WTC11 (cell line): Measurements from ENCODE around the gene CTNND1. TPM values are rescaled to one million over a fixed set of nuclear protein-coding genes. Genes with fewer than 3 reads are reported as not detected.

Experiments
- ATAC-seq: fragments of 200-7000 bp; cut with Tn5 transposase; 2 replicates; pipeline ENCODE4 v1.10.0; 2021; ENCODE audit warnings: mild to moderate bottlenecking, moderate library complexity
- CTCF ChIA-PET: fragments of 300-600 bp; sonication (Branson Sonifier 250); formaldehyde crosslinking; loops from one replicate; lab custom pipeline; 2021; ENCODE audit warnings: antibody characterized with exemption; lab: Charles Lee
- POLR2A ChIA-PET: fragments of 350-600 bp; sonication (Branson Sonifier 250); formaldehyde crosslinking; loops from one replicate; lab custom pipeline; 2021; ENCODE audit warnings: antibody characterized with exemption; lab: Charles Lee
- DNase-seq: peaks from one replicate; pipeline ENCODE4 v3.0.0; 2021; ENCODE audit warnings: low spot score
- H3K27ac Mint-ChIP-seq: 2 replicates; pipeline ENCODE4 v1.8.0; 2021; ENCODE audit warnings: mixed read lengths
- H3K27me3 Mint-ChIP-seq: 2 replicates; pipeline ENCODE4 v1.8.0; 2021; ENCODE audit warnings: low read depth, mild to moderate bottlenecking, moderate library complexity, mixed read lengths
- H3K36me3 Mint-ChIP-seq: 2 replicates; pipeline ENCODE4 v1.8.0; 2021; ENCODE audit warnings: mixed read lengths
- H3K4me1 Mint-ChIP-seq: 2 replicates; pipeline ENCODE4 v1.8.0; 2022; ENCODE audit warnings: mixed read lengths
- H3K4me3 Mint-ChIP-seq: 2 replicates; pipeline ENCODE4 v1.8.0; 2021; ENCODE audit warnings: mild to moderate bottlenecking, moderate library complexity, mixed read lengths
- H3K9me3 Mint-ChIP-seq: 2 replicates; pipeline ENCODE4 v1.8.0; 2021; ENCODE audit warnings: mixed read lengths
- ATF6 ChIP-seq: sonication (generic); formaldehyde crosslinking; IDR thresholded peaks from 2 replicates; pipeline ENCODE4 v1.8.1; 2023; ENCODE audit warnings: mild to moderate bottlenecking, missing genetic modification reagents
- EMX1 ChIP-seq: fragments of 250-450 bp; sonication (Bioruptor Pico); IDR thresholded peaks from 2 replicates; pipeline ENCODE4 v1.8.0; 2021; ENCODE audit warnings: mild to moderate bottlenecking
- ETV6 ChIP-seq: sonication (generic); formaldehyde crosslinking; IDR thresholded peaks from 2 replicates; pipeline ENCODE4 v1.8.1; 2022; ENCODE audit warnings: mild to moderate bottlenecking, missing genetic modification reagents
- FOXP1 ChIP-seq: sonication (generic); formaldehyde crosslinking; IDR thresholded peaks from 2 replicates; pipeline ENCODE4 v1.8.0; 2022; ENCODE audit warnings: missing genetic modification reagents, mild to moderate bottlenecking, moderate library complexity, borderline replicate concordance
- GTF2I ChIP-seq: fragments of 250-450 bp; sonication (Bioruptor Pico); conservative IDR thresholded peaks from 2 replicates; pipeline ENCODE4 v1.4.0; 2021; ENCODE audit warnings: mild to moderate bottlenecking
- JAZF1 ChIP-seq: fragments of 250-450 bp; sonication (Bioruptor Pico); IDR thresholded peaks from 2 replicates; pipeline ENCODE4 v1.9.0; 2021; ENCODE audit warnings: moderate library complexity, mild to moderate bottlenecking, inconsistent platforms
- NR2C2 ChIP-seq: sonication (generic); formaldehyde crosslinking; IDR thresholded peaks from 2 replicates; pipeline ENCODE4 v1.8.0; 2022; ENCODE audit warnings: mild to moderate bottlenecking, missing genetic modification reagents
- NR3C1 ChIP-seq: sonication (generic); formaldehyde crosslinking; conservative IDR thresholded peaks from 2 replicates; pipeline ENCODE4 v1.8.1; 2023; ENCODE audit warnings: low read depth, mild to moderate bottlenecking, missing genetic modification reagents
- OVOL2 ChIP-seq: fragments of 250-450 bp; sonication (Bioruptor Pico); IDR thresholded peaks from 2 replicates; pipeline ENCODE4 v1.9.0; 2021; ENCODE audit warnings: mild to moderate bottlenecking, borderline replicate concordance
- PRRX2 ChIP-seq: fragments of 250-450 bp; sonication (Bioruptor Pico); IDR thresholded peaks from 2 replicates; pipeline ENCODE4 v1.8.0; 2021; ENCODE audit warnings: mild to moderate bottlenecking
- TEAD1 ChIP-seq: sonication (generic); formaldehyde crosslinking; IDR thresholded peaks from 2 replicates; pipeline ENCODE4 v1.8.0; 2022; ENCODE audit warnings: mild to moderate bottlenecking, missing genetic modification reagents
- ZSCAN18 ChIP-seq: fragments of 250-450 bp; sonication (Bioruptor Pico); IDR thresholded peaks from 2 replicates; pipeline ENCODE4 v2.1.2; 2022; ENCODE audit warnings: mild to moderate bottlenecking, moderate library complexity
- total RNA-seq: library from RNA; stranded (reverse); gene quantifications from 3 replicates; pipeline ENCODE4 v1.2.3, GENCODE V29; 2021
- TF ChIP-seq, protein P1 (sequence below): fragments of 200-600 bp; IDR thresholded peaks from 2 replicates; pipeline ENCODE4 v1.8.0; 2022; ENCODE audit warnings: antibody characterized with exemption
- TF ChIP-seq, protein P2 (sequence below): sonication (generic); formaldehyde crosslinking; IDR thresholded peaks from 2 replicates; pipeline ENCODE4 v1.8.0; 2023; ENCODE audit warnings: mild to moderate bottlenecking, missing genetic modification reagents
- TF ChIP-seq, protein P3 (sequence below): fragments of 250-450 bp; sonication (Bioruptor Pico); IDR thresholded peaks from 2 replicates; pipeline ENCODE4 v1.8.0; 2021; ENCODE audit warnings: mild to moderate bottlenecking
- TF ChIP-seq, protein P4 (sequence below): sonication (generic); formaldehyde crosslinking; IDR thresholded peaks from 2 replicates; pipeline ENCODE4 v1.8.1; 2022; ENCODE audit warnings: low read depth, mild to moderate bottlenecking, moderate library complexity, missing genetic modification reagents, borderline replicate concordance

Gene CTNND1
- total RNA-seq, 1 experiment from 2014 or later, result 165 TPM

GRCh38 chr11:57779276-57779675, 17.7 kb downstream of the CTNND1 start (continued):
- TF ChIP-seq JAZF1 (CRISPR knock-in tag) (no peak), ETV6 (CRISPR knock-in tag) (no peak)

- Mint-ChIP-seq H3K9me3 (no peaks in the 10 kb centered on the region), H3K4me3 (peak overlapping the region; percentile 60), H3K4me1 (peaks cover 80% of the 10 kb centered on the region), H3K36me3 (no peaks in the 10 kb centered on the region; the same call in 1 of the 2 replicates), H3K27ac (peak overlapping the region; percentile 99), H3K27me3 (no peaks in the 10 kb centered on the region)
- TF ChIP-seq, protein P1, sequence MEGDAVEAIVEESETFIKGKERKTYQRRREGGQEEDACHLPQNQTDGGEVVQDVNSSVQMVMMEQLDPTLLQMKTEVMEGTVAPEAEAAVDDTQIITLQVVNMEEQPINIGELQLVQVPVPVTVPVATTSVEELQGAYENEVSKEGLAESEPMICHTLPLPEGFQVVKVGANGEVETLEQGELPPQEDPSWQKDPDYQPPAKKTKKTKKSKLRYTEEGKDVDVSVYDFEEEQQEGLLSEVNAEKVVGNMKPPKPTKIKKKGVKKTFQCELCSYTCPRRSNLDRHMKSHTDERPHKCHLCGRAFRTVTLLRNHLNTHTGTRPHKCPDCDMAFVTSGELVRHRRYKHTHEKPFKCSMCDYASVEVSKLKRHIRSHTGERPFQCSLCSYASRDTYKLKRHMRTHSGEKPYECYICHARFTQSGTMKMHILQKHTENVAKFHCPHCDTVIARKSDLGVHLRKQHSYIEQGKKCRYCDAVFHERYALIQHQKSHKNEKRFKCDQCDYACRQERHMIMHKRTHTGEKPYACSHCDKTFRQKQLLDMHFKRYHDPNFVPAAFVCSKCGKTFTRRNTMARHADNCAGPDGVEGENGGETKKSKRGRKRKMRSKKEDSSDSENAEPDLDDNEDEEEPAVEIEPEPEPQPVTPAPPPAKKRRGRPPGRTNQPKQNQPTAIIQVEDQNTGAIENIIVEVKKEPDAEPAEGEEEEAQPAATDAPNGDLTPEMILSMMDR, result no peak
- TF ChIP-seq EMX1 (no peak), GTF2I (CRISPR knock-in tag) (no peak), FOXP1 (no peak), NR2C2 (CRISPR knock-in tag) (no peak), TEAD1 (CRISPR knock-in tag) (peak; percentile 43; the same call in 1 of the 2 replicates), NR3C1 (CRISPR knock-in tag) (no peak), PRRX2 (CRISPR knock-in tag) (no peak), OVOL2 (CRISPR knock-in tag) (no peak), ATF6 (CRISPR knock-in tag) (no peak), ZSCAN18 (no peak)
- TF ChIP-seq, protein P2, sequence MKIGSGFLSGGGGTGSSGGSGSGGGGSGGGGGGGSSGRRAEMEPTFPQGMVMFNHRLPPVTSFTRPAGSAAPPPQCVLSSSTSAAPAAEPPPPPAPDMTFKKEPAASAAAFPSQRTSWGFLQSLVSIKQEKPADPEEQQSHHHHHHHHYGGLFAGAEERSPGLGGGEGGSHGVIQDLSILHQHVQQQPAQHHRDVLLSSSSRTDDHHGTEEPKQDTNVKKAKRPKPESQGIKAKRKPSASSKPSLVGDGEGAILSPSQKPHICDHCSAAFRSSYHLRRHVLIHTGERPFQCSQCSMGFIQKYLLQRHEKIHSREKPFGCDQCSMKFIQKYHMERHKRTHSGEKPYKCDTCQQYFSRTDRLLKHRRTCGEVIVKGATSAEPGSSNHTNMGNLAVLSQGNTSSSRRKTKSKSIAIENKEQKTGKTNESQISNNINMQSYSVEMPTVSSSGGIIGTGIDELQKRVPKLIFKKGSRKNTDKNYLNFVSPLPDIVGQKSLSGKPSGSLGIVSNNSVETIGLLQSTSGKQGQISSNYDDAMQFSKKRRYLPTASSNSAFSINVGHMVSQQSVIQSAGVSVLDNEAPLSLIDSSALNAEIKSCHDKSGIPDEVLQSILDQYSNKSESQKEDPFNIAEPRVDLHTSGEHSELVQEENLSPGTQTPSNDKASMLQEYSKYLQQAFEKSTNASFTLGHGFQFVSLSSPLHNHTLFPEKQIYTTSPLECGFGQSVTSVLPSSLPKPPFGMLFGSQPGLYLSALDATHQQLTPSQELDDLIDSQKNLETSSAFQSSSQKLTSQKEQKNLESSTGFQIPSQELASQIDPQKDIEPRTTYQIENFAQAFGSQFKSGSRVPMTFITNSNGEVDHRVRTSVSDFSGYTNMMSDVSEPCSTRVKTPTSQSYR (CRISPR knock-in tag), result 0 out of 2 replicates have a peak, but pooled peaks have one; percentile 43
- TF ChIP-seq, protein P3, sequence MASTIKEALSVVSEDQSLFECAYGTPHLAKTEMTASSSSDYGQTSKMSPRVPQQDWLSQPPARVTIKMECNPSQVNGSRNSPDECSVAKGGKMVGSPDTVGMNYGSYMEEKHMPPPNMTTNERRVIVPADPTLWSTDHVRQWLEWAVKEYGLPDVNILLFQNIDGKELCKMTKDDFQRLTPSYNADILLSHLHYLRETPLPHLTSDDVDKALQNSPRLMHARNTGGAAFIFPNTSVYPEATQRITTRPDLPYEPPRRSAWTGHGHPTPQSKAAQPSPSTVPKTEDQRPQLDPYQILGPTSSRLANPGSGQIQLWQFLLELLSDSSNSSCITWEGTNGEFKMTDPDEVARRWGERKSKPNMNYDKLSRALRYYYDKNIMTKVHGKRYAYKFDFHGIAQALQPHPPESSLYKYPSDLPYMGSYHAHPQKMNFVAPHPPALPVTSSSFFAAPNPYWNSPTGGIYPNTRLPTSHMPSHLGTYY, result no peak
- TF ChIP-seq, protein P4, sequence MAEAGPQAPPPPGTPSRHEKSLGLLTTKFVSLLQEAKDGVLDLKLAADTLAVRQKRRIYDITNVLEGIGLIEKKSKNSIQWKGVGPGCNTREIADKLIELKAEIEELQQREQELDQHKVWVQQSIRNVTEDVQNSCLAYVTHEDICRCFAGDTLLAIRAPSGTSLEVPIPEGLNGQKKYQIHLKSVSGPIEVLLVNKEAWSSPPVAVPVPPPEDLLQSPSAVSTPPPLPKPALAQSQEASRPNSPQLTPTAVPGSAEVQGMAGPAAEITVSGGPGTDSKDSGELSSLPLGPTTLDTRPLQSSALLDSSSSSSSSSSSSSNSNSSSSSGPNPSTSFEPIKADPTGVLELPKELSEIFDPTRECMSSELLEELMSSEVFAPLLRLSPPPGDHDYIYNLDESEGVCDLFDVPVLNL (CRISPR knock-in tag), result no peak
- ATAC-seq (peak; percentile 60), DNase-seq (peak; percentile 72)
- ChIA-PET POLR2A (interaction anchor here (0.9 to 9.0 kb wide), 5 partner anchors 10 to 518 kb away, joined by 3 to 188 read pairs (median 4); partner anchors contain the start of genes CTNND1 and SELENOH), CTCF (interaction anchor here (0.5 to 4.4 kb wide), 4 partner anchors 9 to 30 kb away, joined by 3 to 43 read pairs (median 15); partner anchors contain the start of genes BTBD18 and CTNND1)
Observed at GRCh38 chr11:57781529-57781943, 19.9 kb downstream of the CTNND1 start.
